Immature natural killer cell (primary cell): Measurements from ENCODE around the gene KIAA1217. TPM values are rescaled to one million over a fixed set of nuclear protein-coding genes. Genes with fewer than 3 reads are reported as not detected.

Source experiments
- DNase-seq, 3 donors: peaks; one replicate each; pipeline ENCODE4 v3.0.0; 2022; ENCODE audit warnings: mixed read lengths in 1 of 3
- H3K27ac Mint-ChIP-seq, 6 donors: one replicate each; pipeline ENCODE4 v1.8.0; 2020; ENCODE audit warnings: mixed read lengths in 6 of 6, mild to moderate bottlenecking in 5 of 6, inconsistent platforms in 4 of 6, moderate library complexity in 3 of 6
- H3K27me3 Mint-ChIP-seq, 3 donors: one replicate each; pipeline ENCODE4 v1.8.0; 2020 to 2021; ENCODE audit warnings: low read depth in 3 of 3, mild to moderate bottlenecking in 3 of 3, mixed read lengths in 3 of 3, moderate library complexity in 3 of 3, inconsistent platforms in 1 of 3
- H3K36me3 Mint-ChIP-seq, 3 donors: one replicate each; pipeline ENCODE4 v1.8.0; 2020; ENCODE audit warnings: mixed read lengths in 3 of 3, inconsistent platforms in 2 of 3, mild to moderate bottlenecking in 2 of 3
- H3K4me1 Mint-ChIP-seq, 2 donors: one replicate each; pipeline ENCODE4 v1.8.0; 2020; ENCODE audit warnings: inconsistent platforms in 2 of 2, mild to moderate bottlenecking in 2 of 2, mixed read lengths in 2 of 2, moderate library complexity in 1 of 2
- H3K4me3 Mint-ChIP-seq, 5 donors: one replicate each; pipeline ENCODE4 v1.8.0; 2020; ENCODE audit warnings: mild to moderate bottlenecking in 5 of 5, mixed read lengths in 5 of 5, inconsistent platforms in 3 of 5, moderate library complexity in 3 of 5
- H3K9me3 Mint-ChIP-seq, 6 donors: one replicate each; pipeline ENCODE4 v1.8.0; 2020; ENCODE audit warnings: mild to moderate bottlenecking in 6 of 6, mixed read lengths in 6 of 6, inconsistent platforms in 4 of 6, moderate library complexity in 3 of 6
- polyA plus RNA-seq, 3 donors: library from polyadenylated mRNA; unstranded; fragments of 300-500 nt; fragmentation: Illumina TruSeq; gene quantifications; one replicate each; pipeline ENCODE4 v1.2.3, GENCODE V29; 2021

KIAA1217 gene
- polyA plus RNA-seq, 3 donors from 2014 or later = not detected

DNA sequence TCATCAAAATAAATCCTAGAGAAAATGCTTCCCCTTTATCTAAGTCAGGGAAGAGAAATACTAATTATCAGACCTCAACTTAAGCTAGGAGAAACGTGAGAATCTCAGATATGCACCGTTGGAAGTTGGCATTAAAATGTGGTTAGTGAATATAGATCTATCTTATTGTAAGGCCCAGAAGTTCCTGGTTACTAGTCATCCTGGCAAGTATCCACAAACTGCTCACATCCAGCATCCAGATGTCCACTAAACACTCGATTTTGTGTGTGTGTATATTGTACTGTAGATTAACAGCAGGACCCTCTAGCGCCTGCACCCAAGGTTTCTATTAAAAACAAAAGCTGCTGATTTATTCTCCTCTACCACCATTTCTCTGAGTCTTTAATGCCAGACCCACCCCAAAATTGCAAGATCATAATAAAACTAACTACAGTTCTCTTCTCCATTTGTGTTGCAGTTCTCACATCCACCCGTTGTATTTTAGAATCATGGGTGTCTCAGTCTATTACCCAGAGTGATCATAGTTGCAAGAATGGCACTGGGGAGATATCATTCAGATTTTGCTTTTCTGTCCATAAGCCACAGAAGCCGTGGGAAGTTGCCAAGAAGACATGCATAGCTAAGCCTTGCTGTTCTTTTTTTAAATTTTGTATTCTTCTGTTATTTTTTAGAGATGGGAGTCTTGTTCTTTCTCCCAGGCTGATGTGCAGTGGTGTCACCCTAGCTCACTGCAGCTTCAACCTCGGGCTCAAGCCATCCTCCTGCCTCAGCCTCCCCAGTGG, 165.4 kb downstream of the KIAA1217 start:
- no peak for DNase-seq
- Mint-ChIP-seq H3K4me3 (no peak overlapping the region), H3K27ac (no peak overlapping the region), H3K9me3 (peaks cover 0 to 2% (median 0%) of the 10 kb centered on the region in 6 donors), H3K27me3 (no peaks in the 10 kb centered on the region), H3K4me1 (no peaks in the 10 kb centered on the region), H3K36me3 (no peaks in the 10 kb centered on the region)

DNA sequence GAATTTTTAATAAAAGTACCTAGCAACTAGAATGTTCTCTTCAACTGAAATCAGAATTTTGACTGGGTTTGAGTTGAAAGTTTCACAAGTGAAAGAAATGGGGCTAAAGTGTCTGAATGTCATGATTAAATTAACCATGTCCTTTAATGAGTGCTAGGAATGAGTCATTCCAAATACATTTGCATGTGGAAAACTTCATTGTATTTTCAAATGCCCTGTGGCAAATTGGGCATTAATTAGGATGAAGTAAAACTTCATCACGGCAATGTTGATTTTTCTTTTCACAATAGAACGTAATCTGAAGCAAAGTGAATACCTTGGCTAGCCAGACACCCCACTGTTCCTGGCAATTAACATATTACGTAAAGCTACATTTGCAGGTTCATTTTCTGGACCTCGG, 166.6 kb downstream of the KIAA1217 start:
- Mint-ChIP-seq H3K4me3 (no peak overlapping the region), H3K27me3 (no peaks in the 10 kb centered on the region), H3K27ac (no peak overlapping the region), H3K9me3 (peaks cover 0 to 2% (median 0%) of the 10 kb centered on the region in 6 donors), H3K4me1 (no peaks in the 10 kb centered on the region), H3K36me3 (no peaks in the 10 kb centered on the region)
- no peak for DNase-seq

DNA sequence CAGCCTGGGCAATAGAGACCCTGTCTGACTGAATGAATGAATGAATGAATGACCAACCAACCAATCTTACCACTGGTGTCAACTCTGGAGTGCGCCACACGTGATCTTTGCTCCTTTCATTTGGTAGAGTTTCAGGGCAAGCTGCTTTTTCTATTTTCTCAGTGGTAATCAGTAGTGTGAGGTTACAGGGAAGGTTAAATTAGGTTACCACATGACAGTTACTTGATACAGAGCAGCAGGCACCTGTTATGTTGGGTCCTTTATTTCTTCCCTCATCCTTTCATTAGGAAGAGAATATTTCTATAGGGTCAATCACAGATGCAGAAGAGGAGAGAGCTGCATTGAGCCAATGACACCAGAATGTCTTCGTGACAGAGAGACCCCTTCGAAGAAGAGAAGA, 167.8 kb downstream of the KIAA1217 start:
- no peak overlapping the region for H3K27ac Mint-ChIP-seq
- no peaks in the 10 kb centered on the region for H3K36me3 Mint-ChIP-seq
- no peaks in the 10 kb centered on the region for H3K27me3 Mint-ChIP-seq
- no peaks in the 10 kb centered on the region for H3K9me3 Mint-ChIP-seq
- H3K4me3 Mint-ChIP-seq = no peak overlapping the region
- no peak for DNase-seq
- H3K4me1 Mint-ChIP-seq = no peaks in the 10 kb centered on the region

DNA sequence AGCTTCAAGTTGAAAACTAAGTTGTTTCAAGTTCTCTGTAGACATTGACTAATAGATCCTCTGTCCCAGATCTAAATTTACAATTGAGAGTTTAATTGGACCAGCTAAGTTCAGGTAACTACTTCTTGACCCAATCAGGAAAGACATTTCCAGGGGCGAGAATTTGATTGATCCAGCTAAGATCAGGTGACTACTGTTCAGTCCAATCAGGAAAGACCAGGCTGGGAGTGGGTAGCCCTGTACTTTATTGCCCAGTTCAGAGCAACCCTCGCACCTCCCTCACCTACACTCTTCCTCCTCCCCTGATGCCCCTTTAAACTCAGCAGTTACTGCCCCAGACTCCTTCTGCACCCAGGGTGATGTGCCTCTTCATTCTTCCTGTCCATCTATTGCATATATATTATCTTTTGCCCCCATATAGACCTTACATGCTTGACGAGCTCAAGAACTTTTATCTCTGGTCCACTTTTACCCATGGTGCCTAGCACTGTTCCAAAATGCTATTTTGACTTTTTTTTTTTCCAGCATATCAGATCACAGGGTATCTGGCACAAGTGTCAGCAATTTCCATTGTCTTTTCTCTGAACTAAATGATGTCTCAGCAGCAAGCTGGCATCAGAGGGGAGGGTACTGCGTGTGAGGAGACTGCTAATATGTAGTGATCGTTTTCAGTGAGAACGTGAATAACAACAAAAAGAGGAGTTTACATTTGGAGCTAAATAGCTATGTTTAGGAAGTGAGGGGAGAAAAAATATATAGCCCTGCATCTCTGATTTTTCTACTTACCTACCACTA, 169.4 kb downstream of the KIAA1217 start:
- Mint-ChIP-seq H3K4me1 (no peaks in the 10 kb centered on the region), H3K9me3 (peaks cover 0 to 4% (median 0%) of the 10 kb centered on the region in 6 donors), H3K36me3 (no peaks in the 10 kb centered on the region), H3K4me3 (no peak overlapping the region), H3K27me3 (peaks cover 0 to 2% (median 0%) of the 10 kb centered on the region in 3 donors), H3K27ac (no peak overlapping the region)
- no peak for DNase-seq

DNA sequence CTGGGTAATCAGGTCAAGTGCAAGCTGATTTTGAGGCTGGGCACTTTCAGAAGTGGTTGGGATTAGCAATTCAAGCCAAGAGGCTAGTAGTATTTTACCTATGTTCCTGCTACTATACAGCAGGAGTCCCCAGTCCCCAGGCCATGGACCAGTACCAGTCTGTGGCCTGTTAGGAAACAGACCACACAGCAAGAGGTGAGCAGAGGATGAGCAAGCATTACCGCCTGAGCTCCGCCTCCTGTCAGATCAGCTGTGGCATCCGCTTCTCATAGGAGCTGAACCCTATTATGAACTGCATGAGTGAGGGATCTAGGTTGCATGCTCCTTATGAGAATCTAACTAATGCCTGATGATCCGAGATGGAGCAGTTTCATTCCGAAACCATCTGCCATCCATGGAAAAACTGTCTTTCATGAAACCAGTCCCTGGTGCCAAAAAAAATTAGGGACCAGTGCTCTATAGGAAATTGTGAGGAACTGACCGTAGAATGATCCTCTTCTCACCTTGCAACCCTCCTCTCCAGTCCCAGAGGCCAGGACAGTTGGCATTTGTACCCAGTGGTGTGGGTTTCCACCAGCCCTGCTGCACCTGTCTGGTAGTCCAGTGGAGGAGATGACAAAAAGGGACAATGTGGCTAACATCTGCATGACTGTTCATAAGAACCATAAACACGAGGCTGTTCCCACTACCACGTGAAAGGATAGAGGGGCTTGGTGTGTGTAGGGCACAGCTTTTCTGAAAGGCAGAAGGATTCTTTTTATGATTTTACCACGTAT, 172.5 kb downstream of the KIAA1217 start:
- H3K27me3 Mint-ChIP-seq = peaks cover 0 to 6% (median 0%) of the 10 kb centered on the region in 3 donors
- peaks cover 0 to 4% (median 0%) of the 10 kb centered on the region in 6 donors for H3K9me3 Mint-ChIP-seq

DNA sequence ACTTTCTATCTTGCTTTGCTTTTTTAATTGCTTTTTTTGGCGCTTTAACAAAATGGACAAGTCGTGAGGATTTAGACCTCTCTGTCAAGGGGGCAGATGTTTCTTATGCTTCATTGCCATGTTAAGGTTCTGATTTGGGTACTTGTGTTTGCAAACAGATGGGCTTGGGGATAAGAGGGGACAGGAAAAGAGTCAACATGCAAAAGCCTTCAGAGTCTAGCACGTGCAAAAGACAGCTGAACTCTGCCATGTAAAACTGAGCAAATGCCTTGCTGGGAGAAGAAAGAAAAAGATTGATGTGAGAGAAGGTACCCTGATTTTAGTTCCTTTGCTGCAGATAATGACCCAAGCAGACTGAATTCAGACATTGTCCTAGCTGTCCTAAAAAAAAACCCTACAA, 173.1 kb downstream of the KIAA1217 start:
- no peak overlapping the region for H3K4me3 Mint-ChIP-seq
- H3K9me3 Mint-ChIP-seq = peaks cover 0 to 4% (median 0%) of the 10 kb centered on the region in 6 donors
- no peaks in the 10 kb centered on the region for H3K4me1 Mint-ChIP-seq
- H3K27ac Mint-ChIP-seq = no peak overlapping the region
- DNase-seq = no peak
- peaks cover 0 to 6% (median 0%) of the 10 kb centered on the region in 3 donors for H3K27me3 Mint-ChIP-seq
- no peaks in the 10 kb centered on the region for H3K36me3 Mint-ChIP-seq

More for the DNA sequence above, 172.5 kb downstream of the KIAA1217 start:
- H3K4me1 Mint-ChIP-seq = no peaks in the 10 kb centered on the region
- DNase-seq = no peak
- no peak overlapping the region for H3K27ac Mint-ChIP-seq
- no peak overlapping the region for H3K4me3 Mint-ChIP-seq
- no peaks in the 10 kb centered on the region for H3K36me3 Mint-ChIP-seq

DNA sequence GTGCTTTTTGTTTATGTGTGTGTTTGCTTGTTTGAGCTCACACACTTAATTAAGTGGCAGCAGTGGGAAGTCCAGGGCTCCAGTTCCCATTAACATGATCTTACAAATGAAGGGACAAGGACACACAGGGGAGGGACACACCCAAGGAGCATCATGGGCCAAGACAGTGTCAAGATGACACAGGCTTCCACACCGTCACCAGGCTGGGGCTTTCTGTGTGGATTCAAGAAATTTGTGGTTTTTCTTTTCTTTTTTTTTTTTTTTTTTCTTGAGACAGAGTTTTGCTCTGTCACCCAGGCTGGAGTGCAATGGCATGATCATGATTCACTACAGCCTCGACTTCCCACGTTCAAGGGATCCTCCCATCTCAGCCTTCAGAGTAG, 173.6 kb downstream of the KIAA1217 start:
- peaks cover 0 to 4% (median 0%) of the 10 kb centered on the region in 6 donors for H3K9me3 Mint-ChIP-seq
- no peak overlapping the region for H3K4me3 Mint-ChIP-seq
- peaks cover 0 to 6% (median 0%) of the 10 kb centered on the region in 3 donors for H3K27me3 Mint-ChIP-seq
- H3K27ac Mint-ChIP-seq = no peak overlapping the region
- H3K4me1 Mint-ChIP-seq = no peaks in the 10 kb centered on the region
- no peaks in the 10 kb centered on the region for H3K36me3 Mint-ChIP-seq
- DNase-seq = no peak

DNA sequence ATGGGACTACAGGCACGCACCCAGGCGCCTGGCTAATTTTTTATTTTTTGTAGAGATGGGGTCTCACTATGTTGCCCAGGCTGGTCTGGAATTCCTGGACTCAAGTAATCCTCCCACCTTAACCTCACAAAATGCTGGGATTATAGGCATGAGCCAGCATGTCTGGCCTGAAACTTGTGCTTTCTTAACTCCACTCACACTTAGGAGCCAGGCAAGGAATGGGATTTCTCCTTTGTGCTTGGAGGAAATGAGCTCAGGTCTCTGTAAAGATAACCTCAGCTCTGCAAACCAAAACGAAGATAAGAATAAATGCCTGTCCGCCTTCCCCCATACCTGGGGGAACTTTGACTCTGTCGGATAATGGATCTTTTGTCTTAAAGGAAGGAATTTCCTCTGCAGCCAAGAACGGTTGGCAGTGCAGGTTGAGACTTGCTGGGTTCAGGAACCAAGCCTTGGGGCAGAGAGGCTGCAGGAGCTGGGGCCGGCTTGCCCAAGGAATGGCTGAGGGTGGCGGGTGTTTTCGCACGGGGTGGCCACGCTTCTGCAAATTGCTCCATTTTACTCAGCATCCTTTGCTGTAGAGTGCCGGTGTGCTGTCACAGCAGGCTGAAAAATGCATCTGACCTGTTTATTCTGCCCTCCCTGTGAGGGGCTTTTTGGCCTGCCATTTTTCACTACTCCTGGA, 174.2 kb downstream of the KIAA1217 start:
- Mint-ChIP-seq H3K27ac (no peak overlapping the region), H3K27me3 (peaks cover 0 to 6% (median 0%) of the 10 kb centered on the region in 3 donors), H3K9me3 (peaks cover 0 to 4% (median 0%) of the 10 kb centered on the region in 6 donors), H3K36me3 (no peaks in the 10 kb centered on the region), H3K4me3 (no peak overlapping the region), H3K4me1 (no peaks in the 10 kb centered on the region)
- DNase-seq = no peak

DNA sequence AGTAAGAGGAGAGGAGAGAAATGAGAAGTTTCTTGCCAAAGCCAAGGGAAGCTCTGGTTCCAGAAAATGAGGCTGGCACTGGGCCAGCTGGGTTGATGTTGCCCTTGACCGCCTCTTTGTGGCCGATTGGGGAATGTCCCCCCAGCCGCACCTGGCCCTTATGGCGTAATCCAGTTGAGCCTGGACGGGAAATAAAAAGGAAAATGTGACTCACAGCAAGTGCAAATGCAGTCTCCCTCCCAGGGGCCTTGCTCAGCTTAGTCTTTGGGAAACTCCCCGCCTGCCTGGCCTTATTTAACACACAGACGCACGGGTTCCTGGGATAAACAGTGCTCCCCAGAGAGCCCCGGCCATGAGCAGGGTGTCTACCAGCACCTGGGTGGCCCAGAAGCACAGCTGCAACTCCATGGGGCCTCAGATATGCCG, 174.8 kb downstream of the KIAA1217 start:
- H3K9me3 Mint-ChIP-seq = peaks cover 0 to 4% (median 0%) of the 10 kb centered on the region in 6 donors
- no peak overlapping the region for H3K27ac Mint-ChIP-seq
- no peak overlapping the region for H3K4me3 Mint-ChIP-seq
- no peaks in the 10 kb centered on the region for H3K36me3 Mint-ChIP-seq
- peaks cover 0 to 6% (median 0%) of the 10 kb centered on the region in 3 donors for H3K27me3 Mint-ChIP-seq
- DNase-seq = no peak
- H3K4me1 Mint-ChIP-seq = no peaks in the 10 kb centered on the region

DNA sequence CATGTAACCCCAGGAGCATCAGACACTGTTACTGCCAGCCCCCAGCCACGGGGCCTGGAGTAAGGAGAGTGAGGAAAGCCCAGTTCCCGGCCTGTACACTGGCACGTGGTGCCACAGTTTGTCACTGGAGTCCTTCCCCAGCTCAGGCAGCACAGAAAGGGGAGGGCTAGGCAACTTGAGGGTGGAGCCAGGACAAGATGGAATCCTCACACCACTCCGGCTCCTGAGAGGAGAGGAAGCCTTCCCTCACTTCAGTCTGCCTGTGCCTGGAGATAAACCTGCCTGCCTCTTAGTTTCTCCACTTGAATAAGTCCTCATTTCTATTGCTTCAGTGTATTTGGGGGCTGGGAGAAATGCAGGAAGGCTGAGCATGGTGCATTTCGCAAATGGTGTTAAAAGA, 176.0 kb downstream of the KIAA1217 start:
- Mint-ChIP-seq H3K36me3 (no peaks in the 10 kb centered on the region), H3K27ac (no peak overlapping the region), H3K4me3 (no peak overlapping the region), H3K4me1 (no peaks in the 10 kb centered on the region), H3K9me3 (peaks cover 0 to 4% (median 0%) of the 10 kb centered on the region in 6 donors), H3K27me3 (peaks cover 0 to 6% (median 0%) of the 10 kb centered on the region in 3 donors)
- DNase-seq = no peak

DNA sequence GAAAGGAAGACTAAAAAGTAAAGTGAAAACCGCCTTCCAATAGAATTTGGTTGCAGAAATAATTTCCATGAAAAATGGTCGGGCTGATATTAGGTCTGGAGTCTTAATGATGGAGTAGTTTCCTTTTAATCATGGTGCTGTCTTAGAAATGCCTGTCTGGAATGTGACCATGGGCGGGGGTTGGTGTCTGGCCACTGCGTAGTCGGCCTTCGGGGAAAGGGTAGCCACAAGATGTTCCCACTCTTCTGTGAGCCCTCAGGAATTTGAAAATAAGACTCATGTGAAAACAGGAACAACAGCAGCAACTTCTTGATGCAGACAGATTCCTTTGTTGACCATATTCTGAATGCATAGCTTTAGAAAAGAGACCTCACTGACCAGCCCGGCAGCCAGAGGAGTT, 176.8 kb downstream of the KIAA1217 start:
- H3K27ac Mint-ChIP-seq = no peak overlapping the region
- H3K9me3 Mint-ChIP-seq = peaks cover 0 to 4% (median 0%) of the 10 kb centered on the region in 6 donors
- H3K27me3 Mint-ChIP-seq = peaks cover 0 to 6% (median 0%) of the 10 kb centered on the region in 3 donors
- H3K4me1 Mint-ChIP-seq = no peaks in the 10 kb centered on the region
- no peak overlapping the region for H3K4me3 Mint-ChIP-seq
- DNase-seq = no peak
- no peaks in the 10 kb centered on the region for H3K36me3 Mint-ChIP-seq

DNA sequence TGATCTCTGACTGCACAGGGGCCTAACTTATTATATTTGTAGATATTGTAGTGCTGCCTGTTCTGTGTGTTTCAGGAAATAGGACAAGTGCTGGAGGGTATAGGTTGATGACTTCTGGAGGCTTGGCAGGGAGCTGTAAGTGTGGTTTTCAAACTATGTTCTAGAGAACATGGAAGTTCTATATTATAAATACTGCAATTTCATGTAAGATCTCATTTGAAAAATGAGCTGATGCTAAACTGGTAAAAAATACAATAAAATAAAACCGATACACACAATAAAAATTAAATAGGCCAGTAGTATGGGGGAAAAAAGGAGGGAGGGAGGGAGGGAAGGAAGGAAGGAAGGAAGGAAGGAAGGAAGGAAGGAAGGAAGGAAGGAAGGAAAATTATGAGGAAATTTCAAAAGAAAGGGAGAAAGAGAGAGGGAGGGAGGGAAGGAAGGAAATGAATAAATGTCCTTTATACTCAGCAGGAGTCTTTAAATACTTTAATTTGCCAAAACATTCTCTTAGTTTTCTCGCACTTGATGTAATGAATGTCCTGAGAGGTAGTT, 181.3 kb downstream of the KIAA1217 start:
- no peak overlapping the region for H3K4me3 Mint-ChIP-seq
- H3K27ac Mint-ChIP-seq = no peak overlapping the region
- no peaks in the 10 kb centered on the region for H3K36me3 Mint-ChIP-seq
- H3K27me3 Mint-ChIP-seq = peaks cover 0 to 6% (median 3%) of the 10 kb centered on the region in 3 donors
- no peak for DNase-seq
- no peaks in the 10 kb centered on the region for H3K4me1 Mint-ChIP-seq
- peaks cover 0 to 3% (median 0%) of the 10 kb centered on the region in 6 donors for H3K9me3 Mint-ChIP-seq

DNA sequence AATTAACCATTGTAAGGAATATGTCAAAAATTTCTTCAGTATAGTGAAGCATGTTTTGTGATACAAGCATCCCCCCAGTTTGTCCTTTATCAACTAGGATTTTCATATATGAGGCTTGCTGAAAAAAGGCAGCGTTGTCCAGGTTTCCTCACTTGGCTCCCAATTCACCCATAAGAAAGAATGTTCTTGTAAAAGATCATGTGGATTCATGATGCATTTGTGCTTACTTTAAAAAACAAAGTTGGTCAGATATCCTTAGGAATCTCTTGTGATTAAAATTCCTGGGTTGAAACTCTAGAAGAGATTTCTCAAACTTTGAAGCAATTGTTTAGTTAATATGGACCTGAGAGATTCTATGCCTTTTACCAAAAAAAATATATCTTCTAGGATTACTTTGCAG, 181.8 kb downstream of the KIAA1217 start:
- Mint-ChIP-seq H3K4me1 (no peaks in the 10 kb centered on the region), H3K9me3 (peaks cover 0 to 2% (median 0%) of the 10 kb centered on the region in 6 donors), H3K36me3 (no peaks in the 10 kb centered on the region), H3K27me3 (peaks cover 0 to 3% (median 3%) of the 10 kb centered on the region in 3 donors), H3K4me3 (no peak overlapping the region), H3K27ac (no peak overlapping the region)
- no peak for DNase-seq
